ENCODE measurements around the gene ASTN1.

ASTN1 gene

GRCh38 chr1:176884911-176885310, 279.6 kb downstream of the ASTN1 start:
- no peak for TF ChIP-seq CTCF (IDR thresholded peaks at IDR 0.05; ENCODE audit: low read depth, low read length)
- no peak for DNase-seq (ENCODE audit: low read depth in 2 of 2)

DNA sequence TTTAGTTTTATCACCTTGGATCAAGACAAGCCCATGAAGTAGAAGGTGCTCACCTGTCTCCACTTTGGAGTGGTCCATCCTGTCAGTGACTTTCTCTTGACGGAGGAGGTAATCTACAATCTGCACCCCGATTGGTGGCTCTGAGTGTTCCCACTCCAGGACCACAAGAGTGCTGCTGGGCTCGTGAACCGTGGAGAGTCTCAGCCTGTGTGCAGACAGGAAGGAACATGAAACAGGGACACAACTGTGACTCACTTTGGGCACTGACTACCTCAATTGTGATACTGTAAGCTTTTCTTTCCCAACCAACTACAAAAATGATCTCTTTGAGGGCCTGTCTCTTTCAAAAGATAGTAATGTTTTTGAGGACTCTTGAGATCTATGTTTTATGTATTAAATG, 280.2 kb downstream of the ASTN1 start:
- no peak for DNase-seq (ENCODE audit: low read depth in 2 of 2)
- H3K4me3 ChIP-seq (replicated peaks in 1 of 2; ENCODE audit: low read depth in 2 of 2, low read length in 2 of 2), result no peak overlapping the region
- TF ChIP-seq CTCF (IDR thresholded peaks at IDR 0.05; ENCODE audit: low read depth, low read length), result no peak

More at GRCh38 chr1:176884911-176885310, 279.6 kb downstream of the ASTN1 start:
- H3K4me3 ChIP-seq (replicated peaks in 1 of 2; ENCODE audit: low read depth in 2 of 2, low read length in 2 of 2), result no peak overlapping the region

DNA sequence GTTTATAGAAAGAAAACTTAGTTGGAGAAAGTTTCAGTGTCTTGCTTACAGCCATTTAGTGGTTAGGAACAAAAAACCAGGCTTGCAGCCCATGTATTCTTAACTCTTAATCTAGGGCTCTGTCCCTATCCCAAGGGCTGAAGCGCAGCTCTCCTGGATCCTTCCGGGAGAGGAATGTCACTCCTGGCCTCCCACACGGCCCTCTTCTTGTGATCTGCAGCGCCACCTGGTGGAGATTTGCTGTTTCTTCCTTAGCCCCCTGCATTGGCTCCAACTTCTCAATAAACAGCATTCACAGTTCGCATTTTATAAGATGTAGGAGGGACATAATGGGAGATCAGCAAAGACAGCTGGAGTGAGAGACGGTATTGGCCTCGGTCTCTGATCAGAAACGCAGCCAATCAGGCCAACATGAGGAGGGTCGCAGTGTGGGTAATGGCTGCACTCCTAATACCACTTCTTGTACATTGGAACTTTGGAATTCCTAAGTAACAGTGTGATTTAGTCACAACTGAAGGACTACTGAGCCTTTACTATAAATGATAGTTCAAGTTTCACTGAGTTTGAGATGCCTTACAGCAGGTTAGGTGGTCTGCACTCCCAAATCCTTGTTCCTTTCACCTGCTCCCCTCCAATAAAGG, 283.4 kb downstream of the ASTN1 start:
- peak; percentile 80 for TF ChIP-seq CTCF (IDR thresholded peaks at IDR 0.05; ENCODE audit: low read depth, low read length)
- no peak overlapping the region for H3K4me3 ChIP-seq (replicated peaks in 1 of 2; ENCODE audit: low read depth in 2 of 2, low read length in 2 of 2)
- DNase-seq (ENCODE audit: low read depth in 2 of 2), result peak; percentile 74 to 76

DNA sequence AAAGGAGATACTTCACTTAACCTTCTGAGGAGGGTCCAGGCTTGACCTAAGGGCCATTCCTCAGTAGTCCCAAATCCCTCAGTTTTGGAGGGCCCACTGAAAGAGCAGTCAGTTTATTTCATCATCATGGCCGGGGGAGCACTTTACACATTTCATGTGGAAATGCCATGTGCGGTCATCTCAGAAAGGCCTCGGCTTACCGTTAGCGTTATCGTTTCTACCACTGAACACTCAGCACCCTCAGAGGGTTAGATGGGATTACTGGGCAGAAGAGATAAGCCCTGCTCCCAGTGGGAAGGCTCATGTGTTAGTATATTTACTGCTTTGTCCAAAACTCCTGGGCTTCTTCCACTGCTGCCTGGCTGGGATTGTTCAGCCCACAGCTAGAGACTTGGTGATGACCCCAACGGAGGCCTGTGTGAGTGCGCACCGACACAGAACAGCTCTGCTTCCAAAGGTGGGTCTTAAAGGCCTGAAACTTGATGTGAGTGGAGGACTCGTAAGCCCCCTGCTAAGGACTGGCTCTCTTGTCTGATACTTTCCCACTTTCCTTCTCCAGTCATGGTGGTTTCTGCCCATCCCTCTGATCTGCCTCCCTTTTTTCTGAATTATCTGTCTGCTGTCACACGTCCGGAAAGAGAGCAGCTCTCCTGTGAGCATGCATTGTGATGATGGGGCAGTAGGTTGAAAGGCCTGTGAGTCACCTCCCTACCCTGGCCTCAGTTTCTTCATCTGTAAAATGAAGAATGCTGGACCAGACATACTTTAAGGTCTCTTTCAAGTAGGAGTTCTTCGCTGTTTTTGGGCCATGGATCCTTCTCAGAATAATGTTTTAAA, 284.5 kb downstream of the ASTN1 start:
- DNase-seq (ENCODE audit: low read depth in 2 of 2), result no peak
- no peak overlapping the region for H3K4me3 ChIP-seq (replicated peaks in 1 of 2; ENCODE audit: low read depth in 2 of 2, low read length in 2 of 2)
- no peak for TF ChIP-seq CTCF (IDR thresholded peaks at IDR 0.05; ENCODE audit: low read depth, low read length)

GRCh38 chr1:176878750-176879536, 285.6 kb downstream of the ASTN1 start:
- TF ChIP-seq CTCF (IDR thresholded peaks at IDR 0.05; ENCODE audit: low read depth, low read length), result no peak
- H3K4me3 ChIP-seq (replicated peaks in 1 of 2; ENCODE audit: low read depth in 2 of 2, low read length in 2 of 2), result no peak overlapping the region
- DNase-seq (ENCODE audit: low read depth in 2 of 2), result no peak

GRCh38 chr1:176877557-176877956, 287.0 kb downstream of the ASTN1 start:
- H3K4me3 ChIP-seq (replicated peaks in 1 of 2; ENCODE audit: low read depth in 2 of 2, low read length in 2 of 2), result no peak overlapping the region
- no peak for DNase-seq (ENCODE audit: low read depth in 2 of 2)
- TF ChIP-seq CTCF (IDR thresholded peaks at IDR 0.05; ENCODE audit: low read depth, low read length), result no peak

All from cardiac fibroblast (primary cell).